H1 (cell line): ENCODE data around the gene CCDC110. TPM values are rescaled to one million over a fixed set of nuclear protein-coding genes. Genes with fewer than 3 reads are reported as not detected.

Experiments used
- CTCF ChIA-PET: fragments of 300-600 bp; sonication (Branson Sonifier 250); formaldehyde crosslinking; loops from one replicate; lab custom pipeline; 2021; ENCODE audit not compliant: partially characterized antibody; lab: Charles Lee
- POLR2A ChIA-PET: fragments of 300-600 bp; sonication (Branson Sonifier 250); formaldehyde crosslinking; loops from one replicate; lab custom pipeline; 2021; ENCODE audit warnings: inconsistent platforms; ENCODE audit not compliant: partially characterized antibody; lab: Charles Lee
- DNase-seq, 2 experiments: peaks; one replicate each; pipeline versions ENCODE4 v3.0.0 to v3.0.0-alpha.2; 2010 to 2022; ENCODE audit warnings: low spot score in 2 of 2, low read depth in 1 of 2, mixed read lengths in 1 of 2
- FAIRE-seq: peaks from 2 replicates; lab custom pipeline; 2011; peaks lifted over from hg19 to GRCh38; lab: Jason Lieb, UNC
- H2AFZ ChIP-seq: 2 replicates; pipeline ENCODE4 v1.8.1; 2012; ENCODE audit warnings: low read length, inconsistent platforms
- H2AK5ac ChIP-seq: 2 replicates; pipeline ENCODE4 v1.6.1; 2013; ENCODE audit warnings: low read depth, low read length
- H2BK120ac ChIP-seq: replicated peaks from 2 replicates; pipeline ENCODE3; 2013; ENCODE audit warnings: low read depth, low read length, inconsistent platforms
- H2BK12ac ChIP-seq: 2 replicates; pipeline ENCODE4 v1.6.1; 2013; ENCODE audit warnings: low read depth, low read length
- H2BK15ac ChIP-seq: 2 replicates; pipeline ENCODE4 v1.6.1; 2013; ENCODE audit warnings: low read length
- H2BK20ac ChIP-seq: 2 replicates; pipeline ENCODE4 v1.6.1; 2013; ENCODE audit warnings: low read length
- H2BK5ac ChIP-seq: 2 replicates; pipeline ENCODE4 v1.6.1; 2013; ENCODE audit warnings: low read depth, low read length
- H3K14ac ChIP-seq: 2 replicates; pipeline ENCODE4 v1.6.1; 2013; ENCODE audit warnings: inconsistent platforms; ENCODE audit not compliant: insufficient read length
- H3K18ac ChIP-seq: 2 replicates; pipeline ENCODE4 v1.6.1; 2013; ENCODE audit warnings: low read length; ENCODE audit errors: extremely low read depth
- H3K23ac ChIP-seq: 2 replicates; pipeline ENCODE4 v1.6.1; 2013; ENCODE audit warnings: inconsistent platforms; ENCODE audit not compliant: insufficient read length
- H3K23me2 ChIP-seq: 2 replicates; pipeline ENCODE4 v1.6.1; 2013; ENCODE audit warnings: low read depth, low read length
- H3K27ac ChIP-seq: 2 replicates; pipeline ENCODE4 v1.6.1; 2011; ENCODE audit warnings: low read depth, low read length, inconsistent platforms
- H3K27me3 ChIP-seq, 4 experiments: replicated peaks in 1 of 4; 1 replicate in 1 of 4; 2 replicates in 3 of 4; pipeline versions ENCODE4 v1.6.1 to v1.8.1; 2011 to 2013; ENCODE audit warnings: low read length in 3 of 4, mild to moderate bottlenecking in 3 of 4, inconsistent platforms in 2 of 4, mixed read lengths in 2 of 4, moderate library complexity in 1 of 4; ENCODE audit not compliant: control insufficient read depth in 3 of 4, insufficient read depth in 3 of 4; ENCODE audit errors: extremely low read depth in 1 of 4
- H3K36me3 ChIP-seq, 4 experiments: 2 replicates each; pipeline versions ENCODE4 v1.6.1 to v1.8.1; 2011 to 2013; ENCODE audit warnings: mild to moderate bottlenecking in 4 of 4, low read length in 3 of 4, moderate library complexity in 2 of 4, control low read depth in 1 of 4, inconsistent platforms in 1 of 4; ENCODE audit not compliant: insufficient read depth in 4 of 4, control insufficient read depth in 2 of 4
- H3K4ac ChIP-seq: replicated peaks from 2 replicates; pipeline ENCODE3; 2013; ENCODE audit warnings: low read length, low read depth, mixed read lengths, inconsistent platforms; ENCODE audit not compliant: insufficient read length
- H3K4me1 ChIP-seq, 4 experiments: replicated peaks in 1 of 4; 1 replicate in 1 of 4; 2 replicates in 3 of 4; pipeline versions ENCODE4 v1.6.1 to v1.8.1; 2011 to 2013; ENCODE audit warnings: low read length in 3 of 4, inconsistent platforms in 2 of 4, mixed read lengths in 1 of 4; ENCODE audit not compliant: insufficient read depth in 4 of 4, control insufficient read depth in 3 of 4
- H3K4me2 ChIP-seq, 2 experiments: 2 replicates each; pipeline versions ENCODE4 v1.6.1 to v1.8.1; 2011 to 2013; ENCODE audit warnings: low read depth in 2 of 2, low read length in 2 of 2, control low read depth in 1 of 2, inconsistent platforms in 1 of 2, mild to moderate bottlenecking in 1 of 2; ENCODE audit not compliant: insufficient read depth in 1 of 2
- H3K4me3 ChIP-seq, 4 experiments: fragments of 200-600, 300-600 bp in 1 of 4; sonication (generic), shearing (Covaris generic), sonication (Bioruptor Twin) in 1 of 4; 2 replicates each; pipeline versions ENCODE4 v1.5.1 to v1.8.1; 2011 to 2016; ENCODE audit warnings: low read length in 4 of 4, low read depth in 3 of 4, control low read depth in 2 of 4, inconsistent platforms in 2 of 4, mild to moderate bottlenecking in 2 of 4, mixed read lengths in 1 of 4, moderate library complexity in 1 of 4; ENCODE audit not compliant: insufficient read depth in 2 of 4; ENCODE audit errors: extremely low read depth in 1 of 4
- H3K56ac ChIP-seq: replicated peaks from 2 replicates; pipeline ENCODE3; 2013; ENCODE audit warnings: low read depth, mild to moderate bottlenecking, mixed read lengths, low read length, inconsistent platforms; ENCODE audit not compliant: insufficient read length
- H3K79me1 ChIP-seq: 2 replicates; pipeline ENCODE4 v1.6.1; 2013; ENCODE audit warnings: low read depth, low read length, control low read depth
- H3K79me2 ChIP-seq, 2 experiments: 2 replicates each; pipeline versions ENCODE4 v1.6.1 to v1.8.1; 2012 to 2013; ENCODE audit warnings: low read length in 2 of 2, mild to moderate bottlenecking in 2 of 2, inconsistent platforms in 1 of 2; ENCODE audit not compliant: insufficient read depth in 2 of 2, control insufficient read depth in 1 of 2
- H3K9ac ChIP-seq, 4 experiments: replicated peaks in 1 of 4; 1 replicate in 1 of 4; 2 replicates in 3 of 4; pipeline versions ENCODE4 v1.6.1 to v1.8.1; 2011 to 2013; ENCODE audit warnings: low read depth in 3 of 4, low read length in 3 of 4, control low read depth in 2 of 4, mild to moderate bottlenecking in 2 of 4, moderate library complexity in 2 of 4, inconsistent platforms in 1 of 4; ENCODE audit errors: extremely low read depth in 1 of 4
- H3K9me3 ChIP-seq, 2 experiments: 2 replicates each; pipeline versions ENCODE4 v1.6.1 to v1.8.1; 2012 to 2013; ENCODE audit warnings: mild to moderate bottlenecking in 2 of 2, moderate library complexity in 2 of 2, control low read depth in 1 of 2, inconsistent platforms in 1 of 2, low read depth in 1 of 2, low read length in 1 of 2, mixed read lengths in 1 of 2; ENCODE audit not compliant: insufficient read depth in 2 of 2
- H4K20me1 ChIP-seq, 2 experiments: replicated peaks in 1 of 2; 2 replicates each; pipeline versions ENCODE3 to v1.8.1; 2011 to 2013; ENCODE audit warnings: inconsistent platforms in 2 of 2, low read length in 2 of 2, mild to moderate bottlenecking in 1 of 2; ENCODE audit not compliant: insufficient read depth in 2 of 2, control insufficient read depth in 1 of 2
- H4K5ac ChIP-seq: 2 replicates; pipeline ENCODE4 v1.6.1; 2013; ENCODE audit warnings: low read length, low read depth, mixed read lengths, inconsistent platforms; ENCODE audit not compliant: insufficient read length
- H4K8ac ChIP-seq: 2 replicates; pipeline ENCODE4 v1.8.0; 2013; ENCODE audit warnings: mild to moderate bottlenecking, moderate library complexity, low read length, inconsistent platforms; ENCODE audit not compliant: insufficient read depth; ENCODE audit errors: extremely low read depth
- H4K91ac ChIP-seq: replicated peaks from 2 replicates; pipeline ENCODE3; 2013; ENCODE audit warnings: low read length, mixed read lengths, inconsistent platforms; ENCODE audit not compliant: insufficient read length
- RAD21 ChIP-seq, 2 experiments: IDR thresholded peaks in 1 of 2; conservative IDR thresholded peaks in 1 of 2; 2 replicates each; pipeline ENCODE4 v1.6.1; 2011; ENCODE audit warnings: low read depth in 2 of 2, low read length in 2 of 2, improper control_type of control experiment in 1 of 2, inconsistent platforms in 1 of 2, mild to moderate bottlenecking in 1 of 2, moderate library complexity in 1 of 2
- RNF2 ChIP-seq: fragments of 200-900, 300-1000 bp; sonication (generic); IDR thresholded peaks from 2 replicates; pipeline ENCODE4 v1.7.1; 2016; ENCODE audit warnings: borderline replicate concordance, low read depth, mild to moderate bottlenecking, antibody characterized with exemption, low read length; ENCODE audit not compliant: poor library complexity, severe bottlenecking; ENCODE audit errors: missing control alignments
- WGBS, 2 experiments: shearing (Covaris generic) in 1 of 2; methylation state at CpG; one replicate each; pipeline versions ENCODE4 v1.1.6 to v1.1.7; 2013 to 2015; ENCODE audit warnings: low lambda C conversion rate in 2 of 2, mixed read lengths in 2 of 2, inconsistent platforms in 1 of 2, low coverage in 1 of 2, missing lambda C conversion rate in 1 of 2; ENCODE audit not compliant: insufficient replicate concordance in 2 of 2, insufficient coverage in 1 of 2, insufficient read length in 1 of 2; ENCODE audit errors: extremely low coverage in 1 of 2, missing lambda C conversion rate in 1 of 2; 5-methylcytosine and 5-hydroxymethylcytosine counted together
- polyA plus RNA-seq, 7 experiments: library from polyadenylated mRNA; depleted of rRNA in 3 of 7; stranded (reverse) in 5 of 7; unstranded in 2 of 7; fragments of >200 nt in 5 of 7; fragments of 200-250 nt in 2 of 7; gene quantifications; 1 replicate in 5 of 7; 2 replicates in 1 of 7; 4 replicates in 1 of 7; pipeline versions ENCODE4 v1.2.1 to v1.2.3, GENCODE V29; 2011 to 2013; ENCODE audit warnings: missing spikeins in 2 of 7, mixed read lengths in 2 of 7
- total RNA-seq: library from RNA; stranded (reverse); fragmentation: NEBNext Ultra II Directional; extraction: Animal tissue kit (Norgen Biotek cat#: 25700); gene quantifications from 2 replicates; pipeline ENCODE4 v1.2.1, GENCODE V29; 2021

CCDC110 gene
- total and polyA plus RNA-seq, 2 of the 8 experiments (the other 6 are each of a cell fraction or from before 2014, with no cell fraction given): 0.33 to 3.1 TPM

DNA sequence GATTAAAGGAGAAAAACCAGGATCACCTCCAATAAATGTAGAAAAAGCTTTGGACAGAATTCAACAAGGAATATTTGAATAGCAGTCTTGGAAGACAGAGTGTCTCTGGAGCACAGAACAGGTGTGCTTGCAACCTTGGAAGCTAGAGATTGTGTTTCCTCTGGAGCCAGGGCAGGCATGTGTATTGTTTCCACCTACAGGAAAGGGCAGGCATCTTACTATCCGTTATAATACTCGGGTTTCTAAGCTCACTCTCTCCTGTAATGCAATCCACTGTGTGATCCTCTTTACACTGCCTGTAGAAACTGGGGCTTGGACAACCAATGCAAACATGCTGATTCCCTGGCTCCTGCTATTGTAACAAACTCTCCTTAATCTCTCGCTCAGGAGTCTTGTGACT is 14.4 kb downstream of the CCDC110 start:
- ChIA-PET CTCF (interaction anchor here (0.6 to 1.2 kb wide), 6 partner anchors 9 to 680 kb away, joined by 3 to 6 read pairs (median 3); no protein-coding TSS in a partner anchor), POLR2A (no interaction called here)
- H3K23ac ChIP-seq: no peak overlapping the region
- no peak overlapping the region for H4K8ac ChIP-seq
- H3K18ac ChIP-seq: no peak overlapping the region
- H2BK15ac ChIP-seq: no peak overlapping the region
- H2BK5ac ChIP-seq: no peak overlapping the region
- peak overlapping the region in 1 of 2 experiments; percentile 17; a peak in 1 of 4 replicates for H3K4me2 ChIP-seq
- no peaks in the 10 kb centered on the region for H3K9me3 ChIP-seq
- H3K27ac ChIP-seq: no peak overlapping the region
- no peak overlapping the region for H3K14ac ChIP-seq
- H2AFZ ChIP-seq: no peak overlapping the region
- H2BK12ac ChIP-seq: no peak overlapping the region
- no peak overlapping the region for H3K4me3 ChIP-seq
- no peak overlapping the region for H4K91ac ChIP-seq
- H3K23me2 ChIP-seq: no peaks in the 10 kb centered on the region
- FAIRE-seq (peak; percentile 69), DNase-seq (no peak)
- no peak overlapping the region for H2BK120ac ChIP-seq
- H3K4me1 ChIP-seq: peaks cover 0 to 5% (median 1%) of the 10 kb centered on the region in 4 experiments; a peak in 1 of 7 replicates
- 37% methylated on average over 3 of the region's 3 CpGs; no CpG with 5 or more reads in 1 of the 2 experiments for WGBS, 2 experiments
- H3K36me3 ChIP-seq: no peaks in the 10 kb centered on the region
- no peaks in the 10 kb centered on the region for H4K20me1 ChIP-seq
- H3K9ac ChIP-seq: no peak overlapping the region
- no peaks in the 10 kb centered on the region for H3K79me1 ChIP-seq
- H4K5ac ChIP-seq: no peak overlapping the region
- H2BK20ac ChIP-seq: no peak overlapping the region
- H2AK5ac ChIP-seq: no peak overlapping the region
- H3K27me3 ChIP-seq: no peaks in the 10 kb centered on the region
- H3K56ac ChIP-seq: no peak overlapping the region
- TF ChIP-seq RNF2 (no peak), RAD21 (IDR thresholded peaks at IDR 0.05 in 1 of 2, conservative IDR thresholded peaks at IDR 0.05 in 1 of 2; ENCODE audit: low read depth in 2 of 2, low read length in 2 of 2) (peak; percentile 30 to 35; a peak in 2 of 4 replicates)
- no peaks in the 10 kb centered on the region for H3K79me2 ChIP-seq
- no peak overlapping the region for H3K4ac ChIP-seq
